Measurements from ENCODE around the gene CEP63.

The CEP63 gene

DNA sequence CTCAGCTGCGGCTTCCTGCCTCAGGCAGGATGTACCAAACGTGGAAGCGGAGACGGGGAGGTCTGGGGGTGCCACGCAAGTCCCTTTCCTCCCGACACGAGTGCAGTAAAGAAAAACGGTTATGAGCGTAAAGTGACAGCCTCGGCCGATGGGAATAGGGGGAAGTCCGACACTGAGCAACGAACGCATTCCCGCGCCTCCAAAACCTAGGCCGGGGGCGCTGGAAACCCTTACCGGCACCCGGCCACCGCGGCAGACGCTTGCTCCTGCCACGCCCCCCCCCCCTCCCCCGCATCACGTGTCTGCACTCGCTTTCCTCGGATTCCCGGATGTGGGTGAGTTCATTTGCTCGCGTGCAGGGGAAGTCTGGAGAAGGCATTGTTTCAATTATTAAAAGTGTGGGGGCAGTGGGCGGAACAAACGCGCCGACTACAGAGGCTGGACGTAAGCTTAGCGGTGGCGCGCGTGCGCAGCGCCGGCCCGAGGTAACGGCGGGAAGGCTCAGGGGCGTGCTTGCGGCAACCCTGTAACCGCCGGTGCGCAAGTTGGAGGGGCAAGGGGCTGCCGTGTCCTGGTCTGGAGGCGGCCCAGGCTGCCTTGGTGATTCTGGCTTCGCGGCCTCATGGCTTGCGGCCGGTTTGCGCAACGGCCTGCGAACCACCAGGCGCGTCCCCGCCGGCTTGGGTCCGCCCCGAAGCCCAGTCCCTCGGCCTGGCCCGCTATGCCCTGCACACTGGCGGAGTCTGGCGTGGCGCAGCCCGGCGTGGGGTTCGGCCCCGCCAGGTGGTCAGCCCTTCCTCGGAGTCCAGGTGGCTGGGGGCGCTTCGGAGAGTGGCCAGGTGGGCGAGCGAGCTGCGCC lies at the start of gene CEP63, which contains the start of gene ANAPC13:
Gene CEP63 (plus strand): TSS at position 340 of the 859 bp plus-strand sequence. CDS start 9,264 bp downstream, outside the sequence.
Gene ANAPC13 (minus strand): TSS at position 268 of the 859 bp plus-strand sequence. CDS start 3,081 bp downstream, outside the sequence.
- ATAC-seq: peak; percentile 89 to 90

DNA sequence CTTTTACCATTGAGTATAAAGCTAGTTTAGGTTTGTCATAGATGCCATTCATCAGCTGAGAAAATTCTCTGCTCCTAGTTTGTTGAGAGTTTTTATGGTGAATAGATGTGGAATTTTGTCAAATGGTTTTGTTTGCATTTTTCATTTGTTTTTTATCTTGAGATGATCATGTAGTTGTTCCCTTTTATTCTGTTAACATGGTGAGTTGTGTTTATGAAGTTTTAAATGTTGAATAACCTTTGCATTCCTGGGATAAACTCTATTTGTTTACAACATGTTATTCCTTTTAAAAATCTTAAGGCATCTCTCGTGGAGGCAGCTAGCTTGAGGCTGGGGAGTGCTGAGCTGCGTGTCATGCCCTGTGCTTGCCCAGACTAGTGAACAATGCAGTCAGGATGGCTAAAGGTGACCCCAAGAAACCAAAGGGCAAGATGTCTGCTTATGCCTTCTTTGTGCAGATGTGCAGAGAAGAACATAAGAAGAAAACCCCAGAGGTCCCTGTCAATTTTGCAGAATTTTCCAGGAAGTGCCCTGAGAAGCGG lies 48.6 kb upstream of the CEP63 start:
- no peak for ATAC-seq

DNA sequence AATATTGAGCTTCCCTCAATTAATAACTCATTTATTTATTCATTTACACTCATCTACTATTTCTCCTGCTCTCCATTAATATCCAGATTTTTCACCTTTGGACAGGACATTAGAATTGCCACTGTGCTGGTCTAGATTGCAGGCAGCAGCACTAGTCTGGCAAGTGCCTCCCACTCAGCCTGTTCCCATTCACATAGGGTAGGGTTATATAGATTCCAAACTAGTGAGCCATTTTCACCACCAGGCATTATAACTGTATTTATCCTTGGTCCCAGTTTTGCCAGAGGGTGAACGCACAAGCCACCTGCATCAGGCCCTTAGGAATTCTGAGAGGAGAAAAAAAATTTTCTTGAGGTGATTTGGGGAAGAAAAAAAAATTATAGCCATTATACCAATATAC lies 44.5 kb upstream of the CEP63 start:
- no peak for ATAC-seq

DNA sequence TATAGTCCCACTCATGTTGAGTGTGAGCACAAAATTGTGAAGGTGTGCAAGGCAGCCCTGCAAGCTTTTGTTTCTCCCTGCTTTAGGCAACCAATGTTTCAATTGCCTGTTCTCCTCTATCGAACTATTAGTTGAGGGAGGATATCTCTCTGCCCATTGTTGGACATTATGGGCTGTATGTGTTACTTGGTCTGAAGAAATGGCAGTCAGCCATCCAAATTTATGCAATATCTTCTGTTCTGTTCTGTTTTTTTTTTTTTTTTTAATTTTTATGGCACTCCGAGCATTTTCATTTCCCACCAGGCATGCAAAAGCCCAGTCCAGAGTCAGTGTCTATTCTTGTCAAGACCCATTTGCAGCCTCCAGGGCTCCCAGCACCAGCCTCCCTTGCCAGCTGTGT lies 44.0 kb upstream of the CEP63 start:
- ATAC-seq: no peak

DNA sequence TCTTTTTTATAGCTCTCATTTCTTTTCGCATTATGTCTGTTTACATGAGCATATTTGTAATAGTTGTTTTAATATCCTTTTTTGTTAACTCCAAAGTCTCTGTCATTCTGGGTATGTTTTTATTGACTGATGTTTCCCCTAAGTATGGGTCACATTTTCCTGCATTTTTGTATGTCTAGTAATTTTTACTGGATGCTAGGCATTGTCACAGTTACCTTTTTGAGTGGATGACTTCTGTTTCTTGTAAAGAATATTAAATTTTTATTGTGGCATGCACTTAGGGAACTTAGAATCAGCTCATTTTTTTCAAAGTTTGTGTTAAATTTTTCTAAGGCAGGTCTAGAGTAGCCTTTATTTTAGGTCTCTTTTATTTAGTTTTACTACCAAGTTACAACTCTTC lies 40.8 kb upstream of the CEP63 start:
- no peak for ATAC-seq

DNA sequence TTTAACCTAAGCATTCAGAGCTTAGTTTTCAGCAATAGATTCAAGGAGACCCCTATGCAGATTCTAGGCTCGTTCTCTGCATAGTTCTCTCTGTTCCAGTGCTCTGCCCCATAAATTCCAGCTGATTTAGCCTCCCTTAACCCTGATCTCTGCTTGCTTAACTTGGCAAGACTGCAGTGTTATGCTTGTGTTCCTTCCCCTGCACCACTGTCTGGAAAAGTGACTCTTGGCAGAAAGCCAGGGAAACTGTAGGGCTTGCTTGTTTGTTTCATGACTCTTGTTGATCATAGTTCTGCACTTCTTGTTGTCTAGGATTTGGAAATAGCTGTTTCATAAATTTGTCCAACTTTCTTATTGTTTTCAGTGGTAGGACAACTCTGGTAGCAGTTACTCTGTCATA lies 40.2 kb upstream of the CEP63 start:
- ATAC-seq: no peak

DNA sequence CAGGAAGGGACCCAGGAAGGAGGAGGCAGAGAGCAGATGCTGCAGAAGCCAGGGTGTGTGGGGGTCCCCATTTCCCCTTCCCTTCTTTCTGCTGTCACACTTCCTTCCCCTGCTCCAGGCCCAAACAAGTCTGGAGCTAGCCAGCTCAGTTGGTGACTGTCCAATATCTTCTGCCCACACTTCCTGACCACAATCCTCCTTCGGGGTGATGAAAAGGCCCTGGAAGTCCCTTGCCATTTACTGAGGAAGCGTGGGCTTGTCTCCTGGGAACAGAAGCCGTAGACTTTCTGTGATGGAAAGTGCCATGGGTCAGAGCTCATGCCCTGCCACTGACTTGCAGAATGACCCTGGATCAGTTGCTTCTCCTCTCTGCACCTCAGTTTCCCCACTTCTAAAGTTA lies 39.1 kb upstream of the CEP63 start:
- ATAC-seq: no peak

DNA sequence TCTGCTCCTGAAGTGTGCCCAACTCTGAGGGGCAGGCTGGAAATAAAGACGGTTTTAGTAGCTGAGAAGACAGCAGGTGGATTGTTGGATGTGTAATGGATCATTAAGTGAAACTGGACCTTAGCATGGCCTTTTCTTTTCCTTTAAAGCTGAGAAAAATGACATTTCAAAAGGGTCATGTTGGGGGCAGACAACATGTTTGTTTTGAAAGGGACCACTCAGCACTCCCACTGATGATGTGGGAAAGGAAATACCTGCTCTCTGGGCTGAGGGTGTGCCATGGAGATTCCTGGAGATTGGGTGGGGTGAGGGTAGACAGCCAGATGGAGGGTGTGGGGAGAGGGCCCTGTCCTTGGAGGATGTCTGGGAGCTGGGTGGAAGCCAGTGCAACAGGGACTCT lies 38.5 kb upstream of the CEP63 start:
- no peak for ATAC-seq

DNA sequence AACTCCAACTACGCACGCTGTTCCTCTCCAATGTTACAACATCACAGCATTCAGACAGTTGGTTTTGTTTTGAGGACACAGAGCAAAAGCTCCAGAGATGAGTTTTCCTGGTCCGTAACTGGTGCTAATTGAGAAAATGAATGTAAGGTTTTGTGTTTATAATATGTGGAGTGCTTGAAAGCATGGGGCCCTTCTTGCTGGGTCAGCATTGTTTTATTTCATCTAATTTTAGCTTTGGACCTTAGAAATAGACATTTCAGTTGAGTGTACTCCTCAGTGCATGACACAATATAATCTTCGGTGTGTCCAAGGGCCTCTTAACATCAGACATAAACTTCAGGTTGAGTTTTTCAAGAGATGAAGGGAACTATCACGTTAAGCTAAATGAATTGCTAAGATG lies 37.2 kb upstream of the CEP63 start:
- ATAC-seq: no peak

DNA sequence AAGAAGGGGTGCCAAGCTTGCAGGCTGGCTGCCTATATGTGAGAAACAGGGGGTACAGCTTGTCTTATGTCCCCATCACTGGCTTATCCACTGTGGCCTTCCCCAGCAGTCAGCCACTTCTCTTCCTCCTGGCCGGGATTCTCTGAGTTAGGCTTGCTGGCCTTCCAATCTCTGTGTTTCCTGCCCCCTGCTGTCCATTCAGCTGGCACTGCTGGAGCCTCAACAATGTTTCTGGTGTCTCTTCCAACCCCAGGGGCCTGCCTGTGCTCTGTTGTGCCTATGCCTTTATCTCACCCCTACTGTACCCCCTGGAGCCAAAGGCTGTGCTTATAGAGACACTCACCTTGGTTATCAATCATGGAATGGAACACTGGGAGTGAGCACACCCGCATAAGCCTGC lies 36.6 kb upstream of the CEP63 start:
- ATAC-seq: no peak

DNA sequence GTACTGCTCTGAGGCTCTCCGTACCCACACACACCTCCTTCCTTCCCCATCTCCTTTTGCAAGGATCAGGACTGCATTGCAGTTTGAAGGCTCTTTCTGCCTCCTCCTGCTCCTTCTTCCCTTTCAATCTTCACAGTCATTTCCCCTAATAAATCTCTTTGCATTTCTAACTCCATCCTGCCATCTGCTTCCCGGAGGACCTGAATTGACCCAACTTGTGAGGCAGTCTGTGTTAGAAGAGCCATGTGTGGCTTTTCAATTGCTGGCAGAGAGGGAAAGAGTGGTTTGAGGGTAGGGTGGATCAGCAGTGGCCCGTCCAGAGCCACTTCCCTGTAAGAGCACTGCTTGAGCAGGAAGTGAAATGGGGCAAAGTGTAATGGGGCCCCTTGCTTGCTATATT lies 35.9 kb upstream of the CEP63 start:
- ATAC-seq: no peak

DNA sequence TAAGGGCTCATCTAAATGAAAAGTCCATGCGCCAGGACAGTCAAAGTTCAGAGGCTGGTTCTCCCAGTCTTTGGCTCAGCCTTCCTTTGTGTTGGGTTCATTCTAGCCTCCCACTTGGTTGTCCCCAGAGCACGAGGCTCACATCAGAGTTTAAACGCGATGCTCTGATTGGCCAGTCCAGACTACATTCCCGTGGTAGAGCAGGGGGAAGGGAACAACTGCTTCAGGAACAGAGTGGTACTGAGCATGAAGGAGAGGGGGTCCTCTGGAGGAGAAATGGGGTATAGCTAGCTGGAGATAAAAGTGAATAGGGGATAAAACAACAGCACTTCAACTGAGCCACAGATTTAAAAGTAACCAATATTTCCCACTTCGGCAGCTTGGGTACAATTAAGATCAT lies 32.2 kb upstream of the CEP63 start:
- no peak for ATAC-seq

DNA sequence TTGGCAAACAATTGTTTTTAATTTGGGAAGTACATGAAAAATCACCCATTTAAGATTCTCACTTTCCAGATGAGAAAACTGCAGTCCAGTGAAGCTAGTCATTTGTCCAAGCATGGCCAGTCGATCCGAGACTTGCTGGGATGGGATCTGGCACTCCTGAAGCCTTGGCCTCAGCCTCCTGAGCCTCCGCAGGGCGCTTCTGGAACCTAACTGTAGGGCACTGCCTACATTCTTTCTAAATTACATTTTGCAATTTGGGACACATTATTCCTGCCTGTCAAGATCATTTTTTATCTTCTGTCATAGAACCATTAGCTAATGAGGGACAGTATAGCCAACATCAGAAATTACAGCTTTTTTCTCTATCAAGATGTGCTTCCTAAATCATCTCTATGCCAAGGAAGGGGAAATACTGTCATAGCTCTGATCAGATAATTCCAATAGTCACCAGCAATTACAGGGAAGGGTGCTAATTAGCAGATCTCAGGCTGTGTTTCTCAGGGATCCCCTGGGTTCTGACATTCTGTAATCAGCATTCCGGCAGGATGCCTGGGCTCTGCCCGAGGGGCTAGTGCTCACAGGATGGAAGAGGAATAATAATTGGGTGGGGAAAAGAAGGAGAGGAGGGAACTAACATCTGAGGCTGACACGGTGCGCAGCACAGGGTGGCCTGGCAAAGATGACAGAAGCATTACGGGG lies 28.3 kb upstream of the CEP63 start:
- ATAC-seq: no peak

DNA sequence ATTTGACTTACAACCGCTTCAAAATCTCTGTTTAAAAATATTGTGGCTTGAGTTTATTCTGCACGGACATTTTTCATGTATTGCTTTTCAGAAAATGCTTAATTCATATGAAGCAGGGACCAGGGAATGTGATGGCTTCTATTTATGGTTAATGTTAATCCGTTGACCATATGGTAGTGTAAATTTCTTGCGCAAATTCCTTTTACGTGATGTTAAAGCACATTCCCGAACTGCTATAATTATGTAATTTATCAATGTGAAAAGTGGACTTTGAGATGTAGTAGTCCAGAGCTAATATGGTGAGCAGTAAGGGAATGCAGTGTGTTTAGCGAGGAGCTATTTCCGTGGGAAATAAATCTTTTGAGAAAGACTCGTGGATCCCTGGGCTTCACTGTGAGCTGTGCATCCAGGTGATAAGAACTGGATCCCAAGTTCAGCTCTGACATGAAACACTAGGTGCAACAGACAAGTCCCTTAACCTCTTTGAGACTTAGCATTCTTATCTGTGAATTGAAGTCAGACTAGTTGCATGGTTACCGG lies 27.4 kb upstream of the CEP63 start:
- no peak for ATAC-seq

DNA sequence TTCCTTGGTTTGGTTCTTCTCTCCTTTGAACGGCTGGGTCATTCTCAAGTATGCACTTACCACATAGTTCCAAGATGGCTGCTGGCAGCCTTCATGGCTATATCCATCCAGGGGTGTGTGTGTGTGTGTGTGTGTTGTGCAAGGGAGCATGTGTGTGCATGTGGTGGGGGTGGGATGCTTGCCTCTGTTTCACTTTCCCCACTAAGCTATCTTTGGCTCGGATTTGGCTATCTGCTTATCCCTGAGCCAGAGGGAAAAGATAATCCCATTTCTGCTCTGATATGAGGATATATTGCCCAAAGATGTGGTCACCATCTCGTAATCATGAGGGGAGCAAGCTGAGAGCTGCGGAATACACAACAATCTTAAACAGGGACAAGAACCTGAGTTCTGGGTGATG lies 26.3 kb upstream of the CEP63 start:
- ATAC-seq: no peak

DNA sequence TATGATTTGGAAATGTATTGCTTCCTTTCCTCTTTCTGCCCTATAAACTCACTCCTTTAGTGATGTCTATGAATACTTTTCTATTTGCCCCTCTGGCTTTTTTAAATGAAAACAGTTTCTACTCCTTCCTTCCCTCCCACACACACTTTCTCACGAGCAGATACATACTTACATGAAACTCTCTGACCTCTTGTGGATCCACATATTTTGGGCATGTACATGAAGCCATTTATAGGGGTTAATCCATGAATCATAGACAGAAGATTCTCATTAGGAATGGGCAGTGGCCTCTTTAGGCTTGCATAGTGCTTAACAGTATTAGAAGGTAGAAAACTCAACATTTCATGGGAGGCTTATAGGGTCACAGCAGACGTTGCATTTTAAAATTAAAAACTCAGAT lies 24.9 kb upstream of the CEP63 start:
- no peak for ATAC-seq

DNA sequence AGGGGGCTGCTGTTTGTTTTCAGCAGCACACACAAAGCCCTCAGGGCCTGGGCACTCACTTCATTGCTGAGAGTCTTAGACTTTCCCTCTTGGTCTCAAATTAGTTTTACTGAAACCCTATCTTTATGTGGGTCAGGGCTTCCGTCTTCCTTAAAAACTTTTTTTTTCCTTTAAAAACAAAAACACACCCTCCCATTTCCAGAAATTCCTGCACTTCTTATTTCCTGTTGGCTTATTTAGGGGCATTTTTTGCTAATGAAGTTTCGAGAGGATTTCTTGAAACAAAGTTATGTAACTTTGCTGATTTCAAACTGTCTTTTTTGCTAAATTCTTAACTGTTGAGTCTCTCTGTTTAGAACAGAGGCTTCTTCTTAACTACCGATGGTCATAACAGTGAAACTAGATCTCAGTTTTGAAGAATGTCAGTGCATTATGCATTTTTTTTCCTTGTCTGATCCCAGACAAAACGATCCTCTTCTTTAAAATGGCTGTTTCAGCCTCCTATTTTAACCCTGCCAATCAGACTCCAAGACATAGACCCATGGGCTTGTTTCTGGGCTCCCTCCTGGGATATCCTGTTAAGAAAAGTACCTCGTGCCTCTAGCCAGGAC lies 23.4 kb upstream of the CEP63 start:
- no peak for ATAC-seq

DNA sequence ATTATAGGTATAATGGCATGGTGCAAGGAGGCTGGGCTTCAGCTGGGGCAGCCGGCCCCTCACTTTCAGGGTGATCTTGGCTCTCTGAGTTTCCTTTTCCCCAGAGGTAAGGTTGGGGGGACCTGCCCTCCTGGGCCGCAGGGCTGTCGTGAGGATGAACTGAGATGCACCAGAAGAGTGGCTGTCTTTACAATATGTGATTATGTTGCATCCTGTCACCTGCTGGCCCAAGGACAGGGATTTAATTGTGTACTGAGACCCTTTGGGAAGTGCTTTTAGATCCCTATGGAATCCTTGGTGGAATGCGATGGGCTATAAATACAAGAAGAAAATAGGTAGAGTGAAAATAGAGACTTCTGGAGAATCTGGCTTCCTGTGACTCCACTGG lies 22.2 kb upstream of the CEP63 start:
- ATAC-seq: no peak

DNA sequence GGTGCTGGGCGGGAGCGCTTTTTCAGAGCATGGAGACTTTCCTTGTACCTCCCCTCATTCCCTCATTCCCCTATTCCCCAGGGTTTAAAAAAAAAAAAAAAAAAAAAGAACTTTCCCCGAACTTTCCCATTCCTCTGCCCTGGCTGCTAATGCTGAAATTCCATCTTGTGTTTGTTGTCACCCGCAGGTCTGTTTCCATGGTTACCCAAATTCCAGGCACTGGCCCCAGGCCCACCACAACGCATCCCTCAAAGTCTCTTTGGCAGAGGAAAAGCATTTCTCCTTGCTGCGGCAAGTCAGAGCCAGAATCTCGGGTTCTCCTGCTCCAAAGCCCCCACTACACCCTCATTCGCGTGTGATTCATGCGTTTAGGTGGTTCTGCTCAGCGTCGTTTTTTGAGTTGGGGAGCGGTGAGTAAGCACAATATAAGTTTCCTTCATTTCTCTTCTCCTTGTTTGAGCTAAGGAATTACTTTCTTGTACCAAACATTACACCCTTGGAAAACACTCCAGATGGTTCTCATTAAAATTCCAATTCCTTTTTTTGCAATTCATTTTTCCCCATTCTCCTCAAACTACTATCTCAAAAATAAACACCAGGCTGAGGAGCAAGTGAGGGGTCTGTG lies 21.7 kb upstream of the CEP63 start:
- no peak for ATAC-seq

DNA sequence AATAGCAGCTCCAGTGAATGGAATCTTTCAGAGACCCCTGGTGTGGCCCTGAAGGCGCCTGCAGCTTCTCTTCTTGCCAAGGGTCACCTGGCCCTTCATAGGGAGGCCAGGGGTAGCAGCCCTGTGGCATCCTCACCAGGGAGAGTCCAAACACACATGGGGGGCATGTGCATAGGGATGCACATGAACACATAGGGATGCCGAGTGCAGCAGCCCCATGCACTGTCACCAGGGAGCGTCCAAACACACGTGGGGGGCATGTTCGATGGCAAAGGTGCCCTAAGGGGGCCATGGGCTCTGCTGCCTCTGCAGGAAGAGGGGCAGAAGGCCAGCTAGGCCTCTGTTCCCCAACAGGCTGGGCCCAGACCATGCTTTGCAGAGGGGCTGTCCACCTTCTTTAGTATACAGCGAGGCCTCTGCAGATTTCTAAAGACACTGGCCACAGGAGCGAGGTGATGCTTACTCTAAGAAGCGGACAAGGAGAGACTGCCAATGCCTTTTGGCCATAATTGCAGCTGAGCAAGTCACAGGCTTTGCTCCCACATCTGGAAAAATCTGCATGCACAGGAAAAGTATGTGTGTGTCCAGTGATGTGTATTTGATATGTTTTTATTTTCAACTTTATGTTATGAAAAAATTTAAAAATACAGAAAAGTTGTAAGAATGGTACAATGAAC lies 21.0 kb upstream of the CEP63 start:
- ATAC-seq: no peak

DNA sequence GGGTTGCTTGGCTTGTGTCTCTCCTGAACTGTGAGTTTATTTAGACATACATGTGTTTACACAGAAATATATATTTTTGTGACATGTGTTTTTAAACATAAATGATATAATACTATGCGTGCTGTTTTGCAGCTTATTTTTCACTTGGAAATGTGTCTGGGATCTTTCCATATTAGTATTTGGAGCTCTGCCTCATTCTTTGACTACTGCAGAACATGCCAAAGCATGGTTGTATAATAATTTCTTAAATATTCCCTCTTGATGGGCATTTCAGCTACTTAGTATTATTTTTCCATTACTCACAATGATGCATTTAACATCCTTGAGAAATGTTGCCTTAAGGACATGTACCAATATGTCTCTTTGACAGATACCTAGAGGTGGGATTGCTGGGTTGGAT lies 19.5 kb upstream of the CEP63 start:
- ATAC-seq: no peak

DNA sequence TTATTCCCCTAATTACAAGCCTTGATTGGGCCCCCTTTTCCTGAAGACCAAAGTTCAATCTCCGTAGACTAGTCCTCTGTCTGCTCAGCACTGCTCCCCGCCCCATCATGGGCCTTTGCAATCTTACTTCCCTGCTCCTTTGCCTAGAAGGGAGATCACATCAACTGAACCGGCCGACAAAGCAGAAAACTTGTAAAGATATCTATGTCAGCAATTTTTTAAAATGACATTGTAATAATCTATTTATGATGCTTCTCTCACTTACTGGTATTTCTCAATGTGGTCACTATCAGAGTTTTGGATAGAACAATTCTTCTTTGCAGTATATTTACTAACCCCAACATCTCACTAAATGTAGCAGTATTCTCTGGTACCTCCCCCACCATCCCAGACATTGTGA lies 17.3 kb upstream of the CEP63 start:
- no peak for ATAC-seq

All from activated CD4-positive, CD25-positive, alpha-beta regulatory T cell treated with anti-CD3 and anti-CD28 coated beads, Interleukin-2, amount 50 U/mL, for 24 hours (primary cell).